Omental fat pad (tissue), 4 donors: Measurements from ENCODE around the gene FUS. TPM values are rescaled to one million over a fixed set of nuclear protein-coding genes. Genes with fewer than 3 reads are reported as not detected.

Experiments used
- ATAC-seq: fragments of 150-250 bp; one replicate; pipeline ENCODE4 v1.9.1; 2016; ENCODE audit warnings: mild to moderate bottlenecking, moderate library complexity; ENCODE audit not compliant: low FRiP score
- DNase-seq: peaks from one replicate; pipeline ENCODE4 v3.0.0-alpha.2; 2019; ENCODE audit warnings: low spot score
- CTCF ChIP-seq, 3 donors: fragments of 450-650 bp; IDR thresholded peaks; one replicate each; pipeline ENCODE4 v1.5.1; 2016 to 2017; ENCODE audit warnings: antibody characterized with exemption in 3 of 3, mild to moderate bottlenecking in 3 of 3, moderate library complexity in 2 of 3
- total RNA-seq, 4 donors: library from RNA; depleted of rRNA; stranded (reverse); fragments of >200 nt; gene quantifications; one replicate each; pipeline ENCODE4 v1.1.0, GENCODE V29; 2016

FUS gene
- total RNA-seq, 4 donors from 2014 or later, result 65.0 to 162 (median 116) TPM

DNA sequence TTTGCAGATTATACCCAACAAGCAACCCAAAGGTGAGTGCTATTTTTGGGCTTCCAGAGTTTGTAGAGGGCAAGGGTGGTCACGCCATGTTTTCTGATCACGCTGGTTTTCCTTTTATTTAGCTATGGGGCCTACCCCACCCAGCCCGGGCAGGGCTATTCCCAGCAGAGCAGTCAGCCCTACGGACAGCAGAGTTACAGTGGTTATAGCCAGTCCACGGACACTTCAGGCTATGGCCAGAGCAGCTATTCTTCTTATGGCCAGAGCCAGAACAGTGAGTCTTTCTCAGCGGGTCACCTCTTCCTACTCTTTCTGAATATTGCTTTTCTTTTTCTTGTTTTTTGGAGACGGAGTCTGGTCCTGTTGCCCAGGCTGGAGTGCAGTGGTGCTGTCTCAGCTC lies 2.5 kb downstream of the FUS start:
- no peak for DNase-seq
- TF ChIP-seq CTCF (IDR thresholded peaks at IDR 0.05), result no peak
- ATAC-seq, result no peak

DNA sequence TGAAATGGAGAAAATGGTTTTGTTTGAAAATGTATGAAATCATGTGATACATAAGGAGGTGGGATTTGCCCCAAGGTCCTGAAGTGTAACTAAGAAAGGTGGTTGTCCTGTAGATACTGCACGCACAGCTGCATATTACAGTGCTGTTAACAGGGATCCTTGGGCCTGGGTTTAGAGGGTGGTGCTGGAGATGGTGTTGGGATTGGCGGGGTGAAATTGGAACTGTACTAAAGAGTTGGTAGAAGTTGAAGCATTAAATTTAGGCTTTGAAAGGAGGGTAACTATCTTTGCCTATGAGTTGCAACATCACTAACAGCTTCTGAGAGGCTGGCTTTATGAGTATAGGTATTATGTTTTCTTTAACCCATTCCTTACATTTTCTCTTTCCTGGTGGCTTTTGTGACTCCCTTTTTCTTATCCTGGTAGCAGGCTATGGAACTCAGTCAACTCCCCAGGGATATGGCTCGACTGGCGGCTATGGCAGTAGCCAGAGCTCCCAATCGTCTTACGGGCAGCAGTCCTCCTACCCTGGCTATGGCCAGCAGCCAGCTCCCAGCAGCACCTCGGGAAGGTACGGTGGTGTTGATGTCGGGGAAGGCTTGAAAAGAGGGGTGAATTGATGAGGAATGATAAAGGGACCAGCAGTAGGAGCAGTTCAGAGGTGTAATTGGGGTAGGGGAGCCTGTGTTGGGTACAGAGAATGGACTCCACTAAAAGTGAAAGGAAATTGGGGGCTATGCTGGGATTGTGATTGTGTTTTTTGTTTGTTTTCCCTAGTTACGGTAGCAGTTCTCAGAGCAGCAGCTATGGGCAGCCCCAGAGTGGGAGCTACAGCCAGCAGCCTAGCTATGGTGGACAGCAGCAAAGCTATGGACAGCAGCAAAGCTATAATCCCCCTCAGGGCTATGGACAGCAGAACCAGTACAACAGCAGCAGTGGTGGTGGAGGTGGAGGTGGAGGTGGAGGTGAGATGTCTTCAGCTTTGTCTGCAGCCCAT lies 3.8 kb downstream of the FUS start:
- ATAC-seq (no peak), DNase-seq (no peak)

GRCh38 chr16:31184888-31185287 lies 4.9 kb downstream of the FUS start:
- no peak for TF ChIP-seq CTCF (IDR thresholded peaks at IDR 0.05)
- no peak for ATAC-seq
- DNase-seq, result no peak

More for the DNA sequence above, 3.8 kb downstream of the FUS start:
- TF ChIP-seq CTCF (IDR thresholded peaks at IDR 0.05), result no peak

DNA sequence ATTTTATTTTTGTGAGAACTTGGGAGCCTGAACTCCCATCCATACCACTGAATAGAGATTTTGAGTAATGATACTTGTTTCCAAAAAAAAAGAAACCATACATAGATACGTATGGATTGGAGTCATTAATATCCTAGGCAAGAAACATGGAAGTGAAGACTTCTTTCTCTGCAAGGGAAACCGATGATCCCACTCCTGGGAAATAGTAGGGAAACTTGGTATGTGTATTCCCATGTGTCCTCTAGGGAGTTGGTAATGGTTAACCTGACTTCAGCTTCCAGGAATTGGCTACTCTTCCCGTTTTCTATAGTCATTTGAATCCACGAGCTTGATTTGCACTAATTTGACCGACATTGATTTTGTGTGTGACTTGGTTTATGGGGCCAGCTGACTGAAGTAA lies 5.4 kb downstream of the FUS start:
- ATAC-seq, result no peak
- no peak for DNase-seq
- no peak for TF ChIP-seq CTCF (IDR thresholded peaks at IDR 0.05)

- no peak for ATAC-seq
- DNase-seq, result no peak
- TF ChIP-seq CTCF (IDR thresholded peaks at IDR 0.05), result no peak
Measured at GRCh38 chr16:31186176-31186575, 6.2 kb downstream of the FUS start.

DNA sequence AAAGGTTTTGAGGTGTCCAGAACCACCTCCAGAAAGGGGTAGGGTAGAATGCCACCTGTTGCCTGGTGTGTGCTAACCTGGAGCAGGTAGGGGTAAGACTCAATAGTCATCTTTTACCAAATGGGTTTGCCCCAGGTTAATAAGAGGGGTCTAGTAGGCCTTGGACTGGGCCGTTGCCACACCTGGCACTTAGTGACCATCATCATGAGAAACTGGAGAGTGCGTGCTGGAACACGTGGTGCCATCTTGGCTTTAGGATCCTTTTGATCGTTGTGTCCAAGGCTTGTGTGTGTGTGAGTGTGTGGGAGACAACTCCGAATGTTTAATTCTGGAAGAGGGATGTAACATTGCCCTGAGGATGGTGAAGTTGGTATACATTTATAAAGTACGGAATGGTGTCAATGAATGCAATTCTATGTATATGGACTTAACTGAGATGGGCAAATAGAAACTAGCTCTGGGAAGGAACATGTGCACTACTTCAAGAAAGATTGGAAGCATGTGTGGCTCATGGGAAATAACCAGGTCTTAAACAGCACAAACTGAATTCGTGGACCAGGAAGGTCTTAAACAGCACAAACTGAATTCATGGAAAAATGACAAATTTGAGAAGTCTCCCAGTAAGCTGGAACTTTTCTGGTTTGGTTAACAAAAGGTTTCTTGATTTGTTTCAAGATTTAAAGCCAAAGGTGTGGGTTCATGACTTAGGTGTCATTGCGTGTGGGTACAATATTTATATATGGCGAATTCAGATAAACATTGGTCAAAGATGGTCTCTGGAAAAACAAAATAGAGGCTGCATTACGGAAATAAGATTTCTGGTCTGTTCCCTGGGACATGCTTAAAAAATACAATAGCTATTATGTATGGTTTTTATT lies 7.2 kb downstream of the FUS start:
- DNase-seq, result no peak
- no peak for ATAC-seq
- no peak for TF ChIP-seq CTCF (IDR thresholded peaks at IDR 0.05)
